Skeletal muscle tissue (tissue), 4 donors: Measurements from ENCODE around the gene CCDC54. TPM values are rescaled to one million over a fixed set of nuclear protein-coding genes. Genes with fewer than 3 reads are reported as not detected.
"Not testable (repeated sequence)": the region's sequence is repeated elsewhere in the genome, so short reads cannot be mapped to it uniquely, and the experiment has no call there.

ENCODE experiments used
- H3K27ac ChIP-seq: one replicate; pipeline ENCODE4 v1.7.0; 2013; ENCODE audit warnings: mild to moderate bottlenecking, low read depth, low read length, inconsistent platforms
- H3K27me3 ChIP-seq, 3 donors: one replicate each; pipeline ENCODE4 v1.7.0; 2013; ENCODE audit warnings: low read length in 3 of 3; ENCODE audit not compliant: control insufficient read depth in 3 of 3, insufficient read depth in 3 of 3
- H3K36me3 ChIP-seq, 3 donors: one replicate each; pipeline ENCODE4 v1.7.0; 2013; ENCODE audit warnings: low read length in 3 of 3; ENCODE audit not compliant: control insufficient read depth in 3 of 3, insufficient read depth in 3 of 3
- H3K4me1 ChIP-seq, 3 donors: one replicate each; pipeline ENCODE4 v1.7.0; 2013; ENCODE audit warnings: low read length in 3 of 3, mild to moderate bottlenecking in 3 of 3; ENCODE audit not compliant: control insufficient read depth in 3 of 3, insufficient read depth in 3 of 3
- H3K4me3 ChIP-seq, 3 donors: one replicate each; pipeline ENCODE4 v1.7.0; 2013; ENCODE audit warnings: low read length in 3 of 3
- H3K9ac ChIP-seq, 3 donors: one replicate each; pipeline ENCODE4 v1.7.0; 2013; ENCODE audit warnings: low read length in 3 of 3, mild to moderate bottlenecking in 3 of 3, moderate library complexity in 2 of 3, low read depth in 1 of 3
- H3K9me3 ChIP-seq, 3 donors: one replicate each; pipeline ENCODE4 v1.7.0; 2013; ENCODE audit warnings: low read length in 3 of 3; ENCODE audit not compliant: control insufficient read depth in 3 of 3
- total RNA-seq: library from RNA; depleted of rRNA; stranded (reverse); fragments of >200 nt; gene quantifications from one replicate; pipeline ENCODE4 v1.2.3, GENCODE V29; 2014
- donor health status: Osteomylitis.

CCDC54 gene
- not detected for total RNA-seq

- no peaks in the 10 kb centered on the region for H3K27me3 ChIP-seq
- no peaks in the 10 kb centered on the region for H3K9me3 ChIP-seq
- H3K4me1 ChIP-seq: no peaks in the 10 kb centered on the region
- no peak within 1 kb of the TSS for H3K9ac ChIP-seq
- no peak within 1 kb of the TSS for H3K4me3 ChIP-seq
- no peak within 1 kb of the TSS for H3K27ac ChIP-seq
- no peaks in the 10 kb centered on the region for H3K36me3 ChIP-seq
Observed at GRCh38 chr3:107377151-107377550, at the start of gene CCDC54. Gene CCDC54 (plus strand): TSS chr3:107377439. CDS start chr3:107377588, 149 bp downstream.

- no peak overlapping the region for H3K27ac ChIP-seq
- no peaks in the 10 kb centered on the region for H3K9me3 ChIP-seq
- no peak overlapping the region for H3K9ac ChIP-seq
- H3K4me3 ChIP-seq: no peak overlapping the region
- H3K36me3 ChIP-seq: no peaks in the 10 kb centered on the region
- H3K4me1 ChIP-seq: no peaks in the 10 kb centered on the region
- H3K27me3 ChIP-seq: no peaks in the 10 kb centered on the region
Observed at GRCh38 chr3:107328069-107328468, 49.2 kb upstream of the CCDC54 start.

DNA sequence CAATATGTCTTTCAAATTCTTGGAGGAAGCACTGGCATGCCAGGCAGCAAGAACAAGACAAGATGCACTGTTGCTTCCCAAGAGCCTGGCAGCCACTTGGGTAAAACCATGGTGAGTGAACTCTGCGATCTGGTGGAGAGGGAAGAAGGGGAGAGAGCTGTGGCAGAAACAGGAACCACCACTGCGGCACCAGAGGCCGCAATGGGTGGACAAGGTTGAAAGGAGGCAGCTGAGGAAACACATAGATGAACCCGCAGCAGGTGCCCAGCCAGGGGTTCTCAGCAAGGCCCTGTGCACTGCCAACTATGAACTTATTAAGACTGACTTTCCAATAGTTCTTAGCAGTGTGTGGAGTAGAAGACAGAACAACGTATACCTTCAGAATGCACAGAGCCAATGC lies 48.2 kb upstream of the CCDC54 start:
- no peaks in the 10 kb centered on the region for H3K4me1 ChIP-seq
- no peak overlapping the region for H3K27ac ChIP-seq
- no peaks in the 10 kb centered on the region for H3K9me3 ChIP-seq
- H3K9ac ChIP-seq: no peak overlapping the region
- no peak overlapping the region for H3K4me3 ChIP-seq
- H3K36me3 ChIP-seq: no peaks in the 10 kb centered on the region
- H3K27me3 ChIP-seq: no peaks in the 10 kb centered on the region

- not testable (repeated sequence) for H3K9me3 ChIP-seq, H3K27me3 ChIP-seq, H3K4me1 ChIP-seq, H3K9ac ChIP-seq, H3K27ac ChIP-seq, H3K36me3 ChIP-seq, H3K4me3 ChIP-seq
Observed at GRCh38 chr3:107339690-107340089, 37.5 kb upstream of the CCDC54 start.

- Histone ChIP-seq H3K4me3 (no peak overlapping the region), H3K36me3 (no peaks in the 10 kb centered on the region), H3K27ac (no peak overlapping the region), H3K9ac (no peak overlapping the region), H3K9me3 (no peaks in the 10 kb centered on the region), H3K4me1 (no peaks in the 10 kb centered on the region), H3K27me3 (no peaks in the 10 kb centered on the region)
Observed at GRCh38 chr3:107344722-107345121, 32.5 kb upstream of the CCDC54 start.

DNA sequence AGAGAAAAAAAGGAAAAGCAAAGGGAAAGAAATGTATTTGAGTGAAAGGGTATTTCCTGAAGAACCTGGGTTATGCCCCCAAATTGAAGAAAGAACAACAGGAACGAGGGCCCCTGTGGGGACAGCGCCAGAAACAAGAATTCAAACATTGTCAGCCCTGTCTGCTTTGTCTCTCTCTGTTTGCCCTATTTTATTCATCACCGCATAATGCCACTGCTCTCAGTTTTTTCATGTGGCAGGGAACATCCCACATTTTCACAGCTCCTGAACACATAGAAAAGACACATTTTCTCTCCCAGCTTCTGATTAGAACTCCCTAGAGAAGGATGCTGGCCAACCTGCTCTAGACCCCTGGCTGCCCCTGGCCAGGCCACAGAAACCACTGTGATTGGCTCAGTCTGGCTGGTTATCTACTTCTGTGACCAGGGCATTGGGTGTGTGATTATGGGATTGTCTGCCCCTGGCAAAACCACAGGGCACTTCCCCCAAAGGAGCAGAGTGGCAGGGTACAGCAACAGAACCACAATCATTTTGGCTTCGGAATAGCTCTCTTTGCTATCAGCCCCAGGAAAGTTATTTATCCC lies 31.3 kb upstream of the CCDC54 start:
- Histone ChIP-seq H3K4me1 (no peaks in the 10 kb centered on the region), H3K27me3 (no peaks in the 10 kb centered on the region), H3K4me3 (no peak overlapping the region), H3K27ac (no peak overlapping the region), H3K9me3 (no peaks in the 10 kb centered on the region), H3K9ac (no peak overlapping the region), H3K36me3 (no peaks in the 10 kb centered on the region)

DNA sequence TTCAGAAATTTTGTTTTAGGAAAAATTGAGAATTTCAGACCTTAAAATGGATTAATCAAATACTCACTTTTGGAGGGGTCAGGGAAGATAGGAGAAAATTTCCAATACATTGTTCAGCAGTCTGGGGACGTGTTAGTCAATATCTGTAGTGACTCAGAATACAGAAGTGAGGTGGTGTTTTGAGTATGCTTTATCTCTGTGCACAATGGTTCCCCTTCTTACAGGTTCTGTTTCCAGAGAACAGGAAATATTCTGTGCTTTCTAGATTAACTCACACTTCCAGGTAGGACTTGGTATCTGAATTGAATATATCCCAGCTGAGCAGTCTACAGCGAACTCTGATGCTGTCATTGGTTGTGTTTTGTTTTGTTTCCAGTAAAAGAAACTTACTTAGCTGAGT lies 30.7 kb upstream of the CCDC54 start:
- Histone ChIP-seq H3K4me1 (no peaks in the 10 kb centered on the region), H3K9me3 (no peaks in the 10 kb centered on the region), H3K9ac (no peak overlapping the region), H3K4me3 (no peak overlapping the region), H3K36me3 (no peaks in the 10 kb centered on the region), H3K27me3 (no peaks in the 10 kb centered on the region), H3K27ac (no peak overlapping the region)

GRCh38 chr3:107347751-107348150 lies 29.5 kb upstream of the CCDC54 start:
- H3K27ac ChIP-seq: no peak overlapping the region
- no peaks in the 10 kb centered on the region for H3K36me3 ChIP-seq
- no peak overlapping the region for H3K4me3 ChIP-seq
- H3K27me3 ChIP-seq: no peaks in the 10 kb centered on the region
- no peak overlapping the region for H3K9ac ChIP-seq
- H3K4me1 ChIP-seq: no peaks in the 10 kb centered on the region
- H3K9me3 ChIP-seq: no peaks in the 10 kb centered on the region

DNA sequence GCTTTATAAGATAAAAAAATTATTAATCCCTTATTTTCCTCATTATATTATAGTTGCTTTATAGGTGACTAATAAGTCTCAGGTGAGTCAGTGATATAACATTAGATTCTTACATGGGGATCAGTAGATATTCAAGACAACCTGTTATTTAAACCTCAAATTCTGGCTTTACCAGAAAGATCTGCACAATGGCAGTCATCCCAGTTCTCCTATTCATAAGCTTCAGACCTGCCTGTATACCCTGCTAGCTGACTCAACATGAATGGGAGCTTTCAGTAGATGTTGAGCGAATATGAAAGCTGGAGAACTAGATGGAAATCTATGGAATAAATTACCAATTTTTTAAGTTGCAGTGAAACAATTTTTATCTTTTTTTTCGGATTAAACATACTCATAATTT lies 20.5 kb upstream of the CCDC54 start:
- H3K4me1 ChIP-seq: no peaks in the 10 kb centered on the region
- no peaks in the 10 kb centered on the region for H3K36me3 ChIP-seq
- no peak overlapping the region for H3K9ac ChIP-seq
- H3K4me3 ChIP-seq: no peak overlapping the region
- H3K27me3 ChIP-seq: no peaks in the 10 kb centered on the region
- no peaks in the 10 kb centered on the region for H3K9me3 ChIP-seq
- no peak overlapping the region for H3K27ac ChIP-seq

DNA sequence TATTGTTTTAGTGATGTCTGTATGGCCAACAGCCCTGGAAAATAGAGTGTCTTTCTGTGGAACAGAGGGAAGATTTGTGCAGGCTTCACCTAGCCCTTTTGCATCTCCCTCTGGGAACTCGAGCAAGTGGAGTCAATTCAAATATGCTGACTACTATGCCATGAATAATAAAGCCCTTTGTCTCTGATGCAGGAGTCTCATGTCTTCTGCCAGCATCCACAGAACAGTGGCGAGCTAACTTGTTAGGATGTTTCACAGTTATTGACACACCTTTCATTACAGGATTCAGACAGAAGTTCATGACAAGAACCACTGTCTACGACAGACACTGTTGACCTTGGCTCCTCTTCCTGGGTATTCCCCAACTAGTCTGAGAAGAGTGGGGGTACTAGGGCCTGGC lies 15.6 kb upstream of the CCDC54 start:
- Histone ChIP-seq H3K9me3 (no peaks in the 10 kb centered on the region), H3K27me3 (no peaks in the 10 kb centered on the region), H3K9ac (no peak overlapping the region), H3K27ac (no peak overlapping the region), H3K4me3 (no peak overlapping the region), H3K4me1 (no peaks in the 10 kb centered on the region), H3K36me3 (no peaks in the 10 kb centered on the region)

- Histone ChIP-seq H3K27me3 (no peaks in the 10 kb centered on the region), H3K4me1 (no peaks in the 10 kb centered on the region), H3K4me3 (no peak overlapping the region), H3K9me3 (no peaks in the 10 kb centered on the region), H3K27ac (no peak overlapping the region), H3K9ac (no peak overlapping the region), H3K36me3 (no peaks in the 10 kb centered on the region)
Observed at GRCh38 chr3:107365051-107365450, 12.2 kb upstream of the CCDC54 start.
